SJCRH30 (cell line): ENCODE data around the gene CENPL. TPM values are rescaled to one million over a fixed set of nuclear protein-coding genes. Genes with fewer than 3 reads are reported as not detected.
"Not testable (repeated sequence)": the region's sequence is repeated elsewhere in the genome, so short reads cannot be mapped to it uniquely, and the experiment has no call there.

ENCODE experiments used
- DNase-seq, 2 experiments: peaks; one replicate each; pipeline ENCODE4 v3.0.0-alpha.2; 2015 to 2020
- H3K27ac ChIP-seq: fragments of 250-450 bp; sonication (Bioruptor Pico); 2 replicates; pipeline ENCODE4 v1.5.1; 2020; ENCODE audit warnings: mild to moderate bottlenecking, moderate library complexity
- H3K27me3 ChIP-seq: fragments of 250-450 bp; sonication (Bioruptor Pico); 2 replicates; pipeline ENCODE4 v1.5.1; 2020; ENCODE audit warnings: mild to moderate bottlenecking, moderate library complexity
- H3K36me3 ChIP-seq: fragments of 250-450 bp; sonication (Bioruptor Pico); 2 replicates; pipeline ENCODE4 v1.5.1; 2020; ENCODE audit warnings: mild to moderate bottlenecking, moderate library complexity
- H3K4me1 ChIP-seq: fragments of 250-450 bp; sonication (Bioruptor Pico); 2 replicates; pipeline ENCODE4 v1.5.1; 2020; ENCODE audit warnings: mild to moderate bottlenecking, moderate library complexity
- H3K4me3 ChIP-seq: fragments of 250-450 bp; sonication (Bioruptor Pico); 2 replicates; pipeline ENCODE4 v1.5.1; 2020; ENCODE audit warnings: mild to moderate bottlenecking, moderate library complexity
- H3K9me3 ChIP-seq: fragments of 250-450 bp; sonication (Bioruptor Pico); replicated peaks from 2 replicates; pipeline ENCODE4 v1.5.1; 2020; ENCODE audit warnings: mild to moderate bottlenecking, moderate library complexity
- total RNA-seq: library from RNA; depleted of rRNA; stranded (reverse); fragments of >200 nt; shearing (Covaris generic); gene quantifications from 2 replicates; pipeline ENCODE4 v1.2.3, GENCODE V29; 2014

CENPL gene
- total RNA-seq, 1 experiment from 2014 or later = 37.4 TPM

GRCh38 chr1:173863224-173864161, 38.8 kb upstream of the CENPL start:
- H3K27ac ChIP-seq = no peak overlapping the region
- no peak overlapping the region; the same call in 1 of the 2 replicates for H3K4me3 ChIP-seq
- H3K36me3 ChIP-seq = peaks cover 67% of the 10 kb centered on the region
- H3K9me3 ChIP-seq = no peaks in the 10 kb centered on the region
- no peaks in the 10 kb centered on the region for H3K27me3 ChIP-seq
- H3K4me1 ChIP-seq = peaks cover 15% of the 10 kb centered on the region
- DNase-seq = no peak

GRCh38 chr1:173862769-173863223, 38.1 kb upstream of the CENPL start:
- Histone ChIP-seq H3K9me3 (no peaks in the 10 kb centered on the region), H3K4me1 (peaks cover 15% of the 10 kb centered on the region), H3K36me3 (peaks cover 71% of the 10 kb centered on the region), H3K4me3 (no peak overlapping the region), H3K27me3 (no peaks in the 10 kb centered on the region), H3K27ac (no peak overlapping the region)
- no peak for DNase-seq

DNA sequence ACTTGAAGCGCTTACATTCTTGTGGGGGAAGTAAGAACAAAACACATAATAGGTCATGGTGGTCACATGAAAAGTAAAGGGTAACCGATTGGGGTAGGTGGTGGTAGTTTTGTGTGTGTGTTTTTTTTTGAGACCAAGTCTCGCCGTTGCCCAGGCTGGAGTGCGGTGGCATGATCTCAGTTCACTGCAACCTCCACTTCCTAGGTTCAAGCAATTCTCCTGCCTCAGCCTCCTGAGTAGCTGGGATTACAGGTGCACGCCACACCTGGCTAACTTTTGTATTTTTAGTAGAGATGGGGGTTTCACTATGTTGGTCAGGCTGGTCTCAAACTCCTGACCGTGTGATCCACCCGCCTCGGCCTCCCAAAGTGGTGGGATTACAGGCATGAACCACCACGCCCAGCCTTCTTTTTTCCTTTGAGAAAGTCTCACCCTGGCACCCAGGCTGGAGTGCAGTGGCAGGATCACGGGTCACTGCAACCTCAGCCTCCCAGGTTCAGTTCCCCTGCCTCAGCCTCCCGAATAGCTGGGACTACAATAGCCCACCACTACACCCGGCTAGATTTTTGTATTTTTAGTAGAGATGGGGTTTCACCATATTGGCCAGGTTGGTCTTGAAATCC, 37.6 kb upstream of the CENPL start:
- not testable (repeated sequence) for H3K27me3 ChIP-seq, H3K9me3 ChIP-seq, H3K27ac ChIP-seq, H3K4me3 ChIP-seq
- peak; percentile 18 to 47 for DNase-seq
- Histone ChIP-seq H3K4me1 (peaks cover 15% of the 10 kb centered on the region), H3K36me3 (peaks cover 72% of the 10 kb centered on the region)

DNA sequence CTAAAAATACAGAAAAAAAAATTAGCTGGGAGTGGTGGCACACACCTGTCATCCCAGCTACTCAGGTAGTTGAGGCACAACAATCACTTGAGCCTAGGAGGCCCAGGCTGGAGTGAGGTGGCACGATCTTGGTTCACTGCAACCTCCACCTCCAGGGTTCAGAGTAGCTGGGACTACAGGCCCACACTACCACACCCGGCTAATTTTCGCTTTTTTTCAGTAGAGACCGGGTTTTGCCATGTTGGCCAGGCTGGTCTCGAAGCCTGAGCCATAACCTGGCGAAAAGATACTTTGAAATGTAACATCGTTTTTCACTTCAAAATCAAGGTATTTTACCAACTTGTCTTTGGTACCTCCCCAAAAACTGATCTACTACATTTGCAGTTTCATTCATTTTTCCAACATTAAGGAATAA, 37.1 kb upstream of the CENPL start:
- Histone ChIP-seq H3K4me1 (peaks cover 15% of the 10 kb centered on the region), H3K4me3 (no peak overlapping the region), H3K27ac (no peak overlapping the region), H3K36me3 (peaks cover 72% of the 10 kb centered on the region), H3K27me3 (no peaks in the 10 kb centered on the region), H3K9me3 (no peaks in the 10 kb centered on the region)
- peak in 1 of 2 experiments; percentile 45 for DNase-seq

DNA sequence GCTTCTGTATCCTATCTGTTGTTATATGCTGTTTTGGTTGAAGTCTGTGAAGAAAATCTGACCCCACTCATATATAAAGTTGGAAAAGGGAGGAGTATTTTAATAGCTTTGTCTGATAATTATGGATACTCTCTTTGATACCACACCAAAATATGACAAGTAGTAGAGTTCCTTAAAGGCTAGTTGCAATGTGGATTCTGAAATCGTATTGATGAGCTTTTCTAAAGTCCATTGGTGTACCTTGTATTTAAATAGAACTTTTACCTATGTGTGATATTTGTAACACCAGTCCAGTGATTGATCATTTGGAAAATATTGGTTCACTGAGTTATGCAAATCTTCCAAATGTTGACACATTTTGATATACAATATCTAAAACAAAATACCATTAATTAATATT, 35.4 kb upstream of the CENPL start:
- Histone ChIP-seq H3K4me1 (peaks cover 7% of the 10 kb centered on the region), H3K36me3 (peaks cover 69% of the 10 kb centered on the region), H3K9me3 (no peaks in the 10 kb centered on the region), H3K4me3 (no peak overlapping the region), H3K27ac (no peak overlapping the region), H3K27me3 (no peaks in the 10 kb centered on the region)
- no peak for DNase-seq

- H3K27me3 ChIP-seq, DNase-seq, H3K27ac ChIP-seq, H3K4me1 ChIP-seq, H3K4me3 ChIP-seq, H3K9me3 ChIP-seq: not testable (repeated sequence)
- peaks cover 67% of the 10 kb centered on the region for H3K36me3 ChIP-seq
Observed at GRCh38 chr1:173859547-173859946, 34.9 kb upstream of the CENPL start.

GRCh38 chr1:173857363-173857917, 32.8 kb upstream of the CENPL start:
- Histone ChIP-seq H3K27me3 (no peaks in the 10 kb centered on the region), H3K9me3 (no peaks in the 10 kb centered on the region), H3K4me1 (no peaks in the 10 kb centered on the region), H3K27ac (no peak overlapping the region), H3K36me3 (peaks cover 63% of the 10 kb centered on the region), H3K4me3 (no peak overlapping the region)
- no peak for DNase-seq

DNA sequence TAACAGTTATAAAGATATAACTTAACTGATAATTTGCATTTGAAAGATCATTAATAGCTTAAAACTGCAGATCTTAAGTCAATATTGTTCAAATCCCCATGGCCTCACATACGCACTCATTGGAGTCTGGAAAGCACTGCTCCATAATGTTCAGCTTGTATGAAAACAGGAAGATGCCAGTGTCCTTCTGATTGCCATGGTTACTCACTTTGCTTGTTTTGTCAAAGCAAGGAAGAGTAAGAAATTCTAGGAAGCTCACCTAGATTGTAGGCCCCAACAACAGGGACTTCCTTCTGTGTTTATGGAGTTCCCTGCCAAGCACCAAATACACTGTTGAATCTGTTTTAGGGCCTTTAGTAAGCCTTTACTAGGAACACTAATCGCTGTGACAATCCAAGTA, 32.2 kb upstream of the CENPL start:
- Histone ChIP-seq H3K27ac (no peak overlapping the region), H3K27me3 (no peaks in the 10 kb centered on the region), H3K36me3 (peaks cover 60% of the 10 kb centered on the region), H3K4me3 (no peak overlapping the region), H3K4me1 (no peaks in the 10 kb centered on the region), H3K9me3 (no peaks in the 10 kb centered on the region)
- no peak for DNase-seq

GRCh38 chr1:173856014-173856413, 31.3 kb upstream of the CENPL start:
- H3K36me3 ChIP-seq = peaks cover 64% of the 10 kb centered on the region
- H3K27ac ChIP-seq = no peak overlapping the region
- no peaks in the 10 kb centered on the region for H3K27me3 ChIP-seq
- DNase-seq = no peak
- H3K9me3 ChIP-seq = no peaks in the 10 kb centered on the region
- H3K4me1 ChIP-seq = no peaks in the 10 kb centered on the region
- no peak overlapping the region for H3K4me3 ChIP-seq

GRCh38 chr1:173853074-173853473, 28.4 kb upstream of the CENPL start:
- Histone ChIP-seq H3K9me3 (no peaks in the 10 kb centered on the region), H3K27me3 (no peaks in the 10 kb centered on the region), H3K4me3 (no peak overlapping the region), H3K4me1 (no peaks in the 10 kb centered on the region), H3K36me3 (peaks cover 53% of the 10 kb centered on the region), H3K27ac (no peak overlapping the region)
- DNase-seq = no peak

DNA sequence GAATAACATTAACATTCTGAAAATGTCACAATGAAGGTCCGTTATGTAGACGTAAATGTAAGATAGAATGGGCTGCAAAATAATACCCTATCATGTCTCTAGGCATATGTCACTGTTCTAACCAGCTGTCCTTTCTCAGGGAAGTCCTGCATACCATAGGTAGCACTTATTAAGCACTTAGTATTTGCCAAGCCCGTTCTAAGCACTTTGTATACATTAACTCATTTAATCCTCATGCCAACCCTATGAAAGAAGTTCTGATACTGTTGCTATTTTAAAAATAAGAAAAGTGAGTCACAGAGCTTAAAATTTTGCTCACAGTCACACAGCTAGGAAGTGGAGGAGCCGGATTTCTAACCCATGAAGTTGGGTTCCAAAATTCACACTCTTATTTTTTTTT, 27.4 kb upstream of the CENPL start:
- Histone ChIP-seq H3K4me3 (no peak overlapping the region), H3K27ac (no peak overlapping the region), H3K4me1 (no peaks in the 10 kb centered on the region), H3K9me3 (no peaks in the 10 kb centered on the region), H3K27me3 (no peaks in the 10 kb centered on the region), H3K36me3 (peaks cover 47% of the 10 kb centered on the region)
- DNase-seq = no peak

DNA sequence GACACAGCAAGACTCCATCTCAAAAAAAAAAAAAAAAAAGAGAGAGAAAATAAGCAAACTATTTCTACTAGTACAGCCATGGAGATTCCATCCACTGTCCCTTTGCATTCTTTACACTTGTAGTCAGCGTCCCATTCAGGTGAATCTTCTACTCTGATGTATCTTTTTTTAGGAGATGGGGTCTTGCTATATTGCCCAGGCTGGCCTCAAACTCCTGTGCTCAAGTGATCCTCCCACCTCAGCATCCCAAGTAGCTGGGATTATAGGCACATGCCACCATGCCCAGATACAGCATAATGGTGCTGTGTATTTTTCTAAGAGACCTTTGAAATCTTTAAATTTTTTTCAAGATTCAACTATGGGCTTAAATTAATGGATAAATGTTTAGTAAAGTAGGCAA, 8.1 kb upstream of the CENPL start:
- Histone ChIP-seq H3K36me3 (peaks cover 24% of the 10 kb centered on the region), H3K9me3 (no peaks in the 10 kb centered on the region), H3K27me3 (no peaks in the 10 kb centered on the region), H3K4me3 (no peak overlapping the region), H3K27ac (no peak overlapping the region), H3K4me1 (no peaks in the 10 kb centered on the region)
- DNase-seq = no peak

DNA sequence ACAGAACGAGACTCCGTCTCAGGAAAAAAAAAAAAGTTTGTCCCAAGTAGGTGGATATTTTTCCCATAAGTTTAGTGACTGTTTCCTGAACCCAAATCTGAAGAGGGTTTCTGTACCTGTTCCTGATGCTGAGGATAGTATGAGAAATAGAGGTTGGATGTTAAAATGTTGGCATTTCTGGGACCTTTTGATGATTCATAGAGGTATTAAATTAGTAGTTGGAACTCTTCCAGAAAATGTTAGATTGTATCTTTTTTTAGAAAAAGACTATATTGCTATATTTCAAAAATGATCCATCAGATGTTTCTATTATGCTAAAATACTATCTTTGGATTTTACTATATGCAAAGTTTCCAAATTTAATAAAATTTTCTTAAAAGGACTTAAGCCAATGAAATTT, 2.9 kb upstream of the CENPL start:
- H3K27ac ChIP-seq = no peak overlapping the region
- H3K4me1 ChIP-seq = no peaks in the 10 kb centered on the region
- no peak for DNase-seq
- no peaks in the 10 kb centered on the region for H3K27me3 ChIP-seq
- H3K4me3 ChIP-seq = no peak overlapping the region
- H3K36me3 ChIP-seq = peaks cover 9% of the 10 kb centered on the region; the same call in 1 of the 2 replicates
- H3K9me3 ChIP-seq = no peaks in the 10 kb centered on the region

DNA sequence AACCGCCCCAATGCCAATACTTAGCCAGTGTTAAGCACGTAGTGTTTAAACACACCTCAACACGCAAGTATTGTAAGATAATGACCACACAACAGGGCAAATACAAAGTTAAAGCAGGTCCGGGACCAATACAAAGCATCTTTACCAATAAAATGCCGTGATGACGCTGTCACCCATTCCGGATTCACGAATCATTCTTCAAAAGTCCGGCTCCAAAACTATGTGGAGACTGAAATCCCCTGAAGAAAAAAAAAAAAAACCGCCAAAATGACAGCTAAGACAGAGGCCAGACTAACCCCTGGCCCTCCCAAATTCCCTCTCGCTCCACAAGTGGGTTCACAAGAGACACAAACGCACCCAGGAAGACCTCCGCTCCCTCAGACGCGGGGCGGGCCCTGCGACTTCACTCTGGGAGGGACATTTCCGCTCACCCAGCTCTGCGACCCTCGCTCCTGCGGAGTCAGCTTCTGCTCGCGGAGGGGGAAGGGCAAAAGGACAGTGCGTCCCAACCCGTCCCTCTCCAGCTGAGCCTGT, 835 bp downstream of the CENPL start:
- DNase-seq = no peak
- Histone ChIP-seq H3K4me1 (no peaks in the 10 kb centered on the region), H3K9me3 (no peaks in the 10 kb centered on the region), H3K27me3 (no peaks in the 10 kb centered on the region), H3K4me3 (peak overlapping the region; percentile 68), H3K27ac (peak overlapping the region; percentile 92), H3K36me3 (peaks cover 7% of the 10 kb centered on the region)

- no peak for DNase-seq
- Histone ChIP-seq H3K36me3 (peaks cover 20% of the 10 kb centered on the region), H3K9me3 (no peaks in the 10 kb centered on the region), H3K4me3 (no peak overlapping the region), H3K27ac (no peak overlapping the region), H3K27me3 (no peaks in the 10 kb centered on the region), H3K4me1 (no peaks in the 10 kb centered on the region)
Observed at GRCh38 chr1:173821680-173822079, 3.0 kb downstream of the CENPL start.
